ENCODE data around the gene CNTNAP5. TPM values are rescaled to one million over a fixed set of nuclear protein-coding genes. Genes with fewer than 3 reads are reported as not detected.

Gene CNTNAP5
- total and polyA plus RNA-seq, 4 donors, result not detected

DNA sequence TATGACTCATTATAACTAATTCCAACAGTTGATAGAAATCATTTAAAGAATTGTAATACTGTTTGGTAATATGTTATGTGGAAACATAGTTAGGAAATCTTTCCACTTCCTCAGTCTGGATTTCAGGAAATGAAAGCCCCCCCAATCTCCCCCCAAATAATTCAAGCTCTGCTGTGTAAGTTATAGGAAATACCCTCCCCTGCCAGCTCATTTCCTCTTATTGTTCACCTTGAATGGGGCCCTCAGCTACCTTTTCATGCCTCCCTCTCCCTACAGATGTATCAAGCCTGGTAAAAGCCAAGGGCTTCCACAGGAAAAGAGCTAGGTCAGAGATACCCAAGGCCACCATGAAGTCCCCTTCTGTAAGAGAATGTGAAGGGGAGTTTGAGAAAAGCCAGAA, 155.5 kb downstream of the CNTNAP5 start:
- H3K9me3 ChIP-seq (ENCODE audit: control insufficient read depth in 4 of 4, low read length in 3 of 4), result no peaks in the 10 kb centered on the region
- H3K4me1 ChIP-seq (ENCODE audit: control insufficient read depth in 4 of 4, insufficient read depth in 4 of 4, low read length in 3 of 4), result no peaks in the 10 kb centered on the region
- DNase-seq (ENCODE audit: low spot score), result no peak
- H3K27ac ChIP-seq (ENCODE audit: low read depth in 1 of 2, low read length in 2 of 2), result no peak overlapping the region
- no peaks in the 10 kb centered on the region for H3K36me3 ChIP-seq (ENCODE audit: control insufficient read depth in 4 of 4, insufficient read depth in 3 of 4, low read depth in 1 of 4, low read length in 3 of 4)
- TF ChIP-seq JUND (IDR thresholded peaks at IDR 0.05), result no peak
- TF ChIP-seq SP1 (IDR thresholded peaks at IDR 0.05), result no peak
- no peak overlapping the region for H3K9ac ChIP-seq (ENCODE audit: low read depth in 1 of 2, low read length in 2 of 2)
- no peak overlapping the region for H3K4me3 ChIP-seq (ENCODE audit: low read depth in 1 of 3, low read length in 3 of 3)
- peaks cover 0 to 4% (median 0%) of the 10 kb centered on the region in 4 donors for H3K27me3 ChIP-seq (ENCODE audit: control insufficient read depth in 4 of 4, insufficient read depth in 4 of 4, low read length in 3 of 4)

DNA sequence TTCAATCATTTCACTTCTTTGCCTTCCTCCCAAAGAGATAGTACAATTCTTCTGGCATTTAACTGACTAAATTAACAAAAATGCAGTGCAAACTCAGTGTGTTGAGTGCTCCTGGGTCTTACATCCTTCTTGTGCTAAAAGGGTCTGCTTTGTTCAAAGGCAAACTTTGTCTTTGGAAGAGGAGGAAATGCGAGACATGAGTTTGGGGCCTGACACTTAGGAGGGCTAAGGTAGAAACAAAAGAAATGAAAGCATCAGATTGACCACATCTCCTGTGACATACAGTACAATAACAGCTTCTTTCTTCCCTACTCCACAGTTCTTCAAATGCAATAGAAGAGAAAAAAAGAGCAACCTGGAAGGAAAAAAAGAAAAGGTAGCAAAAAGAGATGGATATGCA, 161.7 kb downstream of the CNTNAP5 start:
- no peak overlapping the region for H3K27ac ChIP-seq (ENCODE audit: low read depth in 1 of 2, low read length in 2 of 2)
- TF ChIP-seq RXRA (IDR thresholded peaks at IDR 0.05) (no peak), FOXA2 (IDR thresholded peaks at IDR 0.05) (no peak), HNF4A (conservative IDR thresholded peaks at IDR 0.05) (no peak), FOXA1 (IDR thresholded peaks at IDR 0.05) (no peak), JUND (IDR thresholded peaks at IDR 0.05) (no peak), SP1 (IDR thresholded peaks at IDR 0.05) (no peak), TAF1 (conservative IDR thresholded peaks at IDR 0.05) (no peak), GABPA (IDR thresholded peaks at IDR 0.05 in 1 of 2, conservative IDR thresholded peaks at IDR 0.05 in 1 of 2) (no peak), HNF4G (IDR thresholded peaks at IDR 0.05) (no peak), NR2F2 (IDR thresholded peaks at IDR 0.05) (no peak)
- TF ChIP-seq, protein P1, sequence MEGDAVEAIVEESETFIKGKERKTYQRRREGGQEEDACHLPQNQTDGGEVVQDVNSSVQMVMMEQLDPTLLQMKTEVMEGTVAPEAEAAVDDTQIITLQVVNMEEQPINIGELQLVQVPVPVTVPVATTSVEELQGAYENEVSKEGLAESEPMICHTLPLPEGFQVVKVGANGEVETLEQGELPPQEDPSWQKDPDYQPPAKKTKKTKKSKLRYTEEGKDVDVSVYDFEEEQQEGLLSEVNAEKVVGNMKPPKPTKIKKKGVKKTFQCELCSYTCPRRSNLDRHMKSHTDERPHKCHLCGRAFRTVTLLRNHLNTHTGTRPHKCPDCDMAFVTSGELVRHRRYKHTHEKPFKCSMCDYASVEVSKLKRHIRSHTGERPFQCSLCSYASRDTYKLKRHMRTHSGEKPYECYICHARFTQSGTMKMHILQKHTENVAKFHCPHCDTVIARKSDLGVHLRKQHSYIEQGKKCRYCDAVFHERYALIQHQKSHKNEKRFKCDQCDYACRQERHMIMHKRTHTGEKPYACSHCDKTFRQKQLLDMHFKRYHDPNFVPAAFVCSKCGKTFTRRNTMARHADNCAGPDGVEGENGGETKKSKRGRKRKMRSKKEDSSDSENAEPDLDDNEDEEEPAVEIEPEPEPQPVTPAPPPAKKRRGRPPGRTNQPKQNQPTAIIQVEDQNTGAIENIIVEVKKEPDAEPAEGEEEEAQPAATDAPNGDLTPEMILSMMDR (IDR thresholded peaks at IDR 0.05; ENCODE audit: low read depth, low read length, missing input control), result no peak
- TF ChIP-seq, protein P2, sequence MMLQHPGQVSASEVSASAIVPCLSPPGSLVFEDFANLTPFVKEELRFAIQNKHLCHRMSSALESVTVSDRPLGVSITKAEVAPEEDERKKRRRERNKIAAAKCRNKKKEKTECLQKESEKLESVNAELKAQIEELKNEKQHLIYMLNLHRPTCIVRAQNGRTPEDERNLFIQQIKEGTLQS (IDR thresholded peaks at IDR 0.05), result no peak
- TF ChIP-seq, protein P3, sequence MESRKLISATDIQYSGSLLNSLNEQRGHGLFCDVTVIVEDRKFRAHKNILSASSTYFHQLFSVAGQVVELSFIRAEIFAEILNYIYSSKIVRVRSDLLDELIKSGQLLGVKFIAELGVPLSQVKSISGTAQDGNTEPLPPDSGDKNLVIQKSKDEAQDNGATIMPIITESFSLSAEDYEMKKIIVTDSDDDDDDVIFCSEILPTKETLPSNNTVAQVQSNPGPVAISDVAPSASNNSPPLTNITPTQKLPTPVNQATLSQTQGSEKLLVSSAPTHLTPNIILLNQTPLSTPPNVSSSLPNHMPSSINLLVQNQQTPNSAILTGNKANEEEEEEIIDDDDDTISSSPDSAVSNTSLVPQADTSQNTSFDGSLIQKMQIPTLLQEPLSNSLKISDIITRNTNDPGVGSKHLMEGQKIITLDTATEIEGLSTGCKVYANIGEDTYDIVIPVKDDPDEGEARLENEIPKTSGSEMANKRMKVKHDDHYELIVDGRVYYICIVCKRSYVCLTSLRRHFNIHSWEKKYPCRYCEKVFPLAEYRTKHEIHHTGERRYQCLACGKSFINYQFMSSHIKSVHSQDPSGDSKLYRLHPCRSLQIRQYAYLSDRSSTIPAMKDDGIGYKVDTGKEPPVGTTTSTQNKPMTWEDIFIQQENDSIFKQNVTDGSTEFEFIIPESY (IDR thresholded peaks at IDR 0.05), result no peak
- TF ChIP-seq, protein P4, sequence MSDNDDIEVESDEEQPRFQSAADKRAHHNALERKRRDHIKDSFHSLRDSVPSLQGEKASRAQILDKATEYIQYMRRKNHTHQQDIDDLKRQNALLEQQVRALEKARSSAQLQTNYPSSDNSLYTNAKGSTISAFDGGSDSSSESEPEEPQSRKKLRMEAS (IDR thresholded peaks at IDR 0.05), result no peak
- H3K9me3 ChIP-seq (ENCODE audit: control insufficient read depth in 4 of 4, low read length in 3 of 4), result no peaks in the 10 kb centered on the region
- H3K4me3 ChIP-seq (ENCODE audit: low read depth in 1 of 3, low read length in 3 of 3), result no peak overlapping the region
- no peaks in the 10 kb centered on the region for H3K4me1 ChIP-seq (ENCODE audit: control insufficient read depth in 4 of 4, insufficient read depth in 4 of 4, low read length in 3 of 4)
- no peaks in the 10 kb centered on the region for H3K36me3 ChIP-seq (ENCODE audit: control insufficient read depth in 4 of 4, insufficient read depth in 3 of 4, low read depth in 1 of 4, low read length in 3 of 4)
- WGBS, result 75% methylated on average over 1 of the region's 1 CpG
- peaks cover 0 to 4% (median 0%) of the 10 kb centered on the region in 4 donors for H3K27me3 ChIP-seq (ENCODE audit: control insufficient read depth in 4 of 4, insufficient read depth in 4 of 4, low read length in 3 of 4)
- DNase-seq (ENCODE audit: low spot score), result no peak
- no peak overlapping the region for H3K9ac ChIP-seq (ENCODE audit: low read depth in 1 of 2, low read length in 2 of 2)

DNA sequence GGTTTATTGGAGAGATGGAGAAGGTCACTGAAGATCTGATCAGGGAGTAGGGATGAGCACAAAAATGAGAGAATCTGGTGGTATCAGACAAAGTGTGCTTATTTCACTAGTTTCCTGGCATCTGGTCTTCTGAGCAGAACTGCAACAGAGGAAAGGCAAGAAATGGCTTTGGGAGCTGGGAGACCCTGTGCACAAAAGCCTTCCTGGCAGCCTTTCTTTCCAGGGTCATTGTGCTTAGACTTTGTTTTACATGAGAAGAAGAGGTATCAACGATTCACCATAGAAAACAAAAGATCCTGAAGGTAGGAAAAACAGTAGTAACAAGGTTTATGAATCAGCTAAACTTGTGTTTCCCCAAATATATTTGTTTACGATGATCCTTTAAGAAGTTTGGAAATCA, 162.9 kb downstream of the CNTNAP5 start:
- Histone ChIP-seq H3K27me3 (ENCODE audit: control insufficient read depth in 4 of 4, insufficient read depth in 4 of 4, low read length in 3 of 4) (peaks cover 0 to 4% (median 0%) of the 10 kb centered on the region in 4 donors), H3K4me3 (ENCODE audit: low read depth in 1 of 3, low read length in 3 of 3) (no peak overlapping the region), H3K4me1 (ENCODE audit: control insufficient read depth in 4 of 4, insufficient read depth in 4 of 4, low read length in 3 of 4) (no peaks in the 10 kb centered on the region), H3K27ac (ENCODE audit: low read depth in 1 of 2, low read length in 2 of 2) (no peak overlapping the region), H3K9me3 (ENCODE audit: control insufficient read depth in 4 of 4, low read length in 3 of 4) (no peaks in the 10 kb centered on the region), H3K9ac (ENCODE audit: low read depth in 1 of 2, low read length in 2 of 2) (no peak overlapping the region), H3K36me3 (ENCODE audit: control insufficient read depth in 4 of 4, insufficient read depth in 3 of 4, low read depth in 1 of 4, low read length in 3 of 4) (no peaks in the 10 kb centered on the region)
- DNase-seq (ENCODE audit: low spot score), result no peak
- 59% methylated on average over 2 of the region's 2 CpGs for WGBS
- TF ChIP-seq HNF4A (conservative IDR thresholded peaks at IDR 0.05) (no peak), YY1 (IDR thresholded peaks at IDR 0.05) (no peak), JUND (IDR thresholded peaks at IDR 0.05) (no peak), RXRA (IDR thresholded peaks at IDR 0.05) (no peak), FOXA2 (IDR thresholded peaks at IDR 0.05) (no peak), RAD21 (IDR thresholded peaks at IDR 0.05) (no peak), HNF4G (IDR thresholded peaks at IDR 0.05) (no peak), NR2F2 (IDR thresholded peaks at IDR 0.05) (no peak), TAF1 (conservative IDR thresholded peaks at IDR 0.05) (no peak), SP1 (IDR thresholded peaks at IDR 0.05) (no peak), EGR1 (IDR thresholded peaks at IDR 0.05; ENCODE audit: low read depth in 2 of 2) (no peak), GABPA (IDR thresholded peaks at IDR 0.05 in 1 of 2, conservative IDR thresholded peaks at IDR 0.05 in 1 of 2) (no peak), FOXA1 (IDR thresholded peaks at IDR 0.05) (no peak)
- TF ChIP-seq, protein P2 (IDR thresholded peaks at IDR 0.05), result no peak
- TF ChIP-seq, protein P4 (IDR thresholded peaks at IDR 0.05), result no peak
- TF ChIP-seq, protein P1 (IDR thresholded peaks at IDR 0.05; ENCODE audit: low read depth, low read length, missing input control), result no peak
- TF ChIP-seq, protein P3 (IDR thresholded peaks at IDR 0.05), result no peak
